Uterus (tissue), 4 donors: Measurements from ENCODE around the gene RAB11FIP4. TPM values are rescaled to one million over a fixed set of nuclear protein-coding genes. Genes with fewer than 3 reads are reported as not detected.

Experiments
- DNase-seq, 2 donors: peaks; one replicate each; pipeline ENCODE4 v3.0.0-alpha.2; 2019 to 2020
- H3K27ac ChIP-seq, 2 donors: fragments of 200-600 bp; sonication (generic); 1 replicate in 1 of 2; 2 replicates in 1 of 2; pipeline ENCODE4 v1.5.1; 2016 to 2018
- H3K27me3 ChIP-seq, 2 donors: fragments of 200-600 bp; sonication (generic); one replicate each; pipeline ENCODE4 v1.5.1; 2018 to 2019; ENCODE audit warnings: control low read depth in 1 of 2
- H3K36me3 ChIP-seq, 2 donors: fragments of 200-600 bp; sonication (generic); one replicate each; pipeline ENCODE4 v1.5.1; 2019; ENCODE audit warnings: control low read depth in 1 of 2
- H3K4me1 ChIP-seq, 2 donors: fragments of 200-600 bp; sonication (generic); one replicate each; pipeline ENCODE4 v1.5.1; 2018 to 2019; ENCODE audit warnings: control low read depth in 1 of 2
- H3K4me3 ChIP-seq, 2 donors: fragments of 200-600 bp; sonication (generic); 1 replicate in 1 of 2; 2 replicates in 1 of 2; pipeline ENCODE4 v1.5.1; 2018 to 2019; ENCODE audit warnings: mild to moderate bottlenecking in 1 of 2
- H3K9me3 ChIP-seq, 2 donors: fragments of 200-600 bp; sonication (generic); one replicate each; pipeline ENCODE4 v1.5.1; 2019; ENCODE audit warnings: control low read depth in 1 of 2
- POLR2A ChIP-seq, 2 donors: fragments of 450-650 bp; IDR thresholded peaks; one replicate each; pipeline ENCODE4 v1.6.1; 2016; ENCODE audit warnings: antibody characterized with exemption in 2 of 2, mild to moderate bottlenecking in 1 of 2, moderate library complexity in 1 of 2
- intact Hi-C: fragments of 100-400 bp; cut with DNase I; formaldehyde crosslinking; loops from one replicate; pipeline ENCODE4 v1.15.1; 2023; ENCODE audit warnings: low total_unique reads
- total RNA-seq, 4 donors: library from RNA; depleted of rRNA in 3 of 4; stranded (reverse); fragments of >200 nt in 3 of 4; gene quantifications; one replicate each; pipeline versions ENCODE4 v1.1.0 to v1.2.4, GENCODE V29; 2014 to 2023
- TF ChIP-seq, protein P1 (sequence below), 4 experiments: fragments of 200-600 bp in 2 of 4; fragments of 450-650 bp in 2 of 4; sonication (generic) in 2 of 4; IDR thresholded peaks; one replicate each; pipeline ENCODE4 v1.5.1; 2016 to 2019; ENCODE audit warnings: antibody characterized with exemption in 4 of 4, mild to moderate bottlenecking in 2 of 4, moderate library complexity in 1 of 4
- donor health status: DM: yes; HTN: yes; CAD: no.

RAB11FIP4 gene
- total RNA-seq, 4 donors from 2014 or later = 7.2 to 12.0 TPM; not detected in 2

DNA sequence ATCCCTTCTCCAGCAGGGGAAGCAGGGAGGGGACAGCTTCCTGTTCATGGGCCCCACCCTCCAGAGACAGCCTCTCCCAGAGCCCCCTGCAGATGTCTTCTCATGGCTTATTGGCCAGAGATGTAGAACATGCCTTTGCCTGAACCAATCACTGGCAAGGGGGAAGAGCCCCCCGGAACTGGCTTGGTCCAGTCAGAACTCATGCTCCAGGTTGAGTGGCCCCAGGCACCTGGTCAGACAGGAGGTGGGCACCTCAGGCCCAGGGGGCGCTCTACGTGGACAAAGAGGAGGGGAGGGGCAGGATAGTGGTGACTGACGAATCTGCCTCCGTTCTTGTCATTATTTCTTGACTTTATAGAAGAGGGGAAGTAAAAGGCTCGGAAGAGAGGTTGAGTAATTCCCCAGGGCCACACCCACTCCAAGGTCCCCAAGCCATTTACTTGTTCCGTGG, 23.6 kb downstream of the RAB11FIP4 start:
- no peak overlapping the region for H3K4me3 ChIP-seq
- DNase-seq = no peak
- no peaks in the 10 kb centered on the region for H3K4me1 ChIP-seq
- TF ChIP-seq POLR2A (IDR thresholded peaks at IDR 0.05) = no peak
- TF ChIP-seq, protein P1, sequence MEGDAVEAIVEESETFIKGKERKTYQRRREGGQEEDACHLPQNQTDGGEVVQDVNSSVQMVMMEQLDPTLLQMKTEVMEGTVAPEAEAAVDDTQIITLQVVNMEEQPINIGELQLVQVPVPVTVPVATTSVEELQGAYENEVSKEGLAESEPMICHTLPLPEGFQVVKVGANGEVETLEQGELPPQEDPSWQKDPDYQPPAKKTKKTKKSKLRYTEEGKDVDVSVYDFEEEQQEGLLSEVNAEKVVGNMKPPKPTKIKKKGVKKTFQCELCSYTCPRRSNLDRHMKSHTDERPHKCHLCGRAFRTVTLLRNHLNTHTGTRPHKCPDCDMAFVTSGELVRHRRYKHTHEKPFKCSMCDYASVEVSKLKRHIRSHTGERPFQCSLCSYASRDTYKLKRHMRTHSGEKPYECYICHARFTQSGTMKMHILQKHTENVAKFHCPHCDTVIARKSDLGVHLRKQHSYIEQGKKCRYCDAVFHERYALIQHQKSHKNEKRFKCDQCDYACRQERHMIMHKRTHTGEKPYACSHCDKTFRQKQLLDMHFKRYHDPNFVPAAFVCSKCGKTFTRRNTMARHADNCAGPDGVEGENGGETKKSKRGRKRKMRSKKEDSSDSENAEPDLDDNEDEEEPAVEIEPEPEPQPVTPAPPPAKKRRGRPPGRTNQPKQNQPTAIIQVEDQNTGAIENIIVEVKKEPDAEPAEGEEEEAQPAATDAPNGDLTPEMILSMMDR (IDR thresholded peaks at IDR 0.05) = no peak
- no peaks in the 10 kb centered on the region for H3K36me3 ChIP-seq
- H3K27ac ChIP-seq = no peak overlapping the region
- H3K27me3 ChIP-seq = no peaks in the 10 kb centered on the region
- intact Hi-C loops = no loop called here
- no peaks in the 10 kb centered on the region for H3K9me3 ChIP-seq

- Histone ChIP-seq H3K9me3 (no peaks in the 10 kb centered on the region), H3K27me3 (no peaks in the 10 kb centered on the region), H3K27ac (no peak overlapping the region), H3K4me3 (no peak overlapping the region), H3K36me3 (no peaks in the 10 kb centered on the region), H3K4me1 (no peaks in the 10 kb centered on the region)
- no peak for TF ChIP-seq POLR2A (IDR thresholded peaks at IDR 0.05)
- TF ChIP-seq, protein P1 (IDR thresholded peaks at IDR 0.05) = no peak
- no peak for DNase-seq
- intact Hi-C loops = no loop called here
Measured at GRCh38 chr17:31415640-31416502, 24.4 kb downstream of the RAB11FIP4 start.

GRCh38 chr17:31416503-31416923, 25.0 kb downstream of the RAB11FIP4 start:
- H3K9me3 ChIP-seq = no peaks in the 10 kb centered on the region
- H3K27ac ChIP-seq = no peak overlapping the region
- DNase-seq = no peak
- intact Hi-C loops = no loop called here
- H3K27me3 ChIP-seq = no peaks in the 10 kb centered on the region
- H3K36me3 ChIP-seq = no peaks in the 10 kb centered on the region
- H3K4me3 ChIP-seq = no peak overlapping the region
- no peaks in the 10 kb centered on the region for H3K4me1 ChIP-seq
- no peak for TF ChIP-seq POLR2A (IDR thresholded peaks at IDR 0.05)
- TF ChIP-seq, protein P1 (IDR thresholded peaks at IDR 0.05) = no peak

- Histone ChIP-seq H3K4me3 (no peak overlapping the region), H3K4me1 (no peaks in the 10 kb centered on the region), H3K27me3 (no peaks in the 10 kb centered on the region), H3K27ac (no peak overlapping the region), H3K9me3 (no peaks in the 10 kb centered on the region), H3K36me3 (no peaks in the 10 kb centered on the region)
- DNase-seq = no peak
- intact Hi-C loops = no loop called here
- TF ChIP-seq POLR2A (IDR thresholded peaks at IDR 0.05) = no peak
- TF ChIP-seq, protein P1 (IDR thresholded peaks at IDR 0.05) = no peak
Measured at GRCh38 chr17:31417051-31417792, 25.7 kb downstream of the RAB11FIP4 start.
